Stimulated activated CD4-positive, alpha-beta T cell treated with anti-CD3 and anti-CD28 coated beads, Interleukin-15, amount 100 ng/mL, for 24 hours (primary cell): Measurements from ENCODE around the gene UGT1A8.
"Not testable (repeated sequence)": the region's sequence is repeated elsewhere in the genome, so short reads cannot be mapped to it uniquely, and the experiment has no call there.

Experiments used
- DNase-seq: peaks from one replicate; pipeline ENCODE4 v3.0.0-alpha.2; 2020

UGT1A8 gene

GRCh38 chr2:233736868-233737653 is 119.6 kb downstream of the UGT1A8 start:
- DNase-seq = not testable (repeated sequence)

GRCh38 chr2:233740870-233741269 is 123.4 kb downstream of the UGT1A8 start:
- no peak for DNase-seq

- no peak for DNase-seq
Observed at GRCh38 chr2:233743464-233744259, 126.2 kb downstream of the UGT1A8 start.

GRCh38 chr2:233745073-233745755 is 127.8 kb downstream of the UGT1A8 start:
- DNase-seq = no peak

GRCh38 chr2:233745838-233746237 is 128.4 kb downstream of the UGT1A8 start:
- DNase-seq = not testable (repeated sequence)

GRCh38 chr2:233746475-233747282 is 129.2 kb downstream of the UGT1A8 start:
- no peak for DNase-seq

GRCh38 chr2:233747283-233747544 is 129.8 kb downstream of the UGT1A8 start:
- DNase-seq = no peak

GRCh38 chr2:233750689-233751088 is 133.3 kb downstream of the UGT1A8 start:
- DNase-seq = not testable (repeated sequence)

GRCh38 chr2:233751212-233752009 is 134.0 kb downstream of the UGT1A8 start:
- not testable (repeated sequence) for DNase-seq

GRCh38 chr2:233754872-233755611 is 137.6 kb downstream of the UGT1A8 start:
- no peak for DNase-seq

- no peak for DNase-seq
Observed at GRCh38 chr2:233756429-233757081, 139.1 kb downstream of the UGT1A8 start.

GRCh38 chr2:233758141-233758540 is 140.7 kb downstream of the UGT1A8 start:
- no peak for DNase-seq

GRCh38 chr2:233758849-233759248 is 141.4 kb downstream of the UGT1A8 start:
- DNase-seq = no peak

- no peak for DNase-seq
Observed at GRCh38 chr2:233760043-233760442, 142.6 kb downstream of the UGT1A8 start, which contains the start of gene UGT1A1. UGT1A1 (plus strand) TSS chr2:233760270; CDS start chr2:233760288, 18 bp downstream.

GRCh38 chr2:233761040-233761769 is 143.8 kb downstream of the UGT1A8 start:
- DNase-seq = no peak

- no peak for DNase-seq
Observed at GRCh38 chr2:233764264-233764663, 146.8 kb downstream of the UGT1A8 start.

GRCh38 chr2:233764761-233765160 is 147.3 kb downstream of the UGT1A8 start:
- no peak for DNase-seq

- no peak for DNase-seq
Observed at GRCh38 chr2:233766416-233766815, 149.0 kb downstream of the UGT1A8 start.

GRCh38 chr2:233768076-233768475 is 150.6 kb downstream of the UGT1A8 start:
- no peak for DNase-seq

- DNase-seq = no peak
Observed at GRCh38 chr2:233769260-233769659, 151.8 kb downstream of the UGT1A8 start.
